Activated CD8-positive, alpha-beta T cell treated with anti-CD3 and anti-CD28 coated beads for 36 hours (primary cell): ENCODE measurements around the gene EIF4G1. TPM values are rescaled to one million over a fixed set of nuclear protein-coding genes. Genes with fewer than 3 reads are reported as not detected.

Source experiments
- ATAC-seq: fragments of 200-7000 bp; cut with Tn5 transposase; one replicate; pipeline ENCODE4 v1.10.0; 2021; ENCODE audit warnings: mild to moderate bottlenecking, moderate library complexity
- CTCF ChIA-PET: fragments of 350-600 bp; sonication (Branson Sonifier 250); formaldehyde crosslinking; loops from one replicate; lab custom pipeline; 2021; ENCODE audit warnings: antibody characterized with exemption; lab: Charles Lee
- POLR2A ChIA-PET: fragments of 350-600 bp; sonication (Branson Sonifier 250); formaldehyde crosslinking; loops from one replicate; lab custom pipeline; 2021; ENCODE audit warnings: antibody characterized with exemption; lab: Charles Lee
- DNase-seq: peaks from one replicate; pipeline ENCODE4 v3.0.0-alpha.2; 2020
- H3K27ac Mint-ChIP-seq: one replicate; pipeline ENCODE4 v1.8.0; 2021; ENCODE audit warnings: mild to moderate bottlenecking, mixed read lengths
- H3K27me3 Mint-ChIP-seq: one replicate; pipeline ENCODE4 v1.8.0; 2021; ENCODE audit warnings: mixed read lengths
- H3K36me3 Mint-ChIP-seq: one replicate; pipeline ENCODE4 v1.8.0; 2021; ENCODE audit warnings: low read depth, mixed read lengths
- H3K4me1 Mint-ChIP-seq: one replicate; pipeline ENCODE4 v1.8.0; 2021; ENCODE audit warnings: low read depth, mixed read lengths
- H3K4me3 Mint-ChIP-seq: one replicate; pipeline ENCODE4 v1.8.0; 2021; ENCODE audit warnings: mild to moderate bottlenecking, moderate library complexity, mixed read lengths
- H3K9me3 Mint-ChIP-seq: one replicate; pipeline ENCODE4 v1.8.0; 2021; ENCODE audit warnings: mixed read lengths
- intact Hi-C: fragments of 100-400 bp; cut with micrococcal nuclease; formaldehyde crosslinking; loops from one replicate; pipeline ENCODE4 v1.10.0; 2022
- total RNA-seq, 2 experiments: library from RNA; stranded (reverse); gene quantifications; one replicate each; pipeline ENCODE4 v1.2.3, GENCODE V29; 2021
- TF ChIP-seq, protein P1 (sequence below): fragments of 200-600 bp; IDR thresholded peaks from one replicate; pipeline ENCODE4 v1.8.0; 2022; ENCODE audit warnings: antibody characterized with exemption, mild to moderate bottlenecking

EIF4G1 gene
- total RNA-seq, 2 experiments from 2014 or later, result 429 to 437 TPM

DNA sequence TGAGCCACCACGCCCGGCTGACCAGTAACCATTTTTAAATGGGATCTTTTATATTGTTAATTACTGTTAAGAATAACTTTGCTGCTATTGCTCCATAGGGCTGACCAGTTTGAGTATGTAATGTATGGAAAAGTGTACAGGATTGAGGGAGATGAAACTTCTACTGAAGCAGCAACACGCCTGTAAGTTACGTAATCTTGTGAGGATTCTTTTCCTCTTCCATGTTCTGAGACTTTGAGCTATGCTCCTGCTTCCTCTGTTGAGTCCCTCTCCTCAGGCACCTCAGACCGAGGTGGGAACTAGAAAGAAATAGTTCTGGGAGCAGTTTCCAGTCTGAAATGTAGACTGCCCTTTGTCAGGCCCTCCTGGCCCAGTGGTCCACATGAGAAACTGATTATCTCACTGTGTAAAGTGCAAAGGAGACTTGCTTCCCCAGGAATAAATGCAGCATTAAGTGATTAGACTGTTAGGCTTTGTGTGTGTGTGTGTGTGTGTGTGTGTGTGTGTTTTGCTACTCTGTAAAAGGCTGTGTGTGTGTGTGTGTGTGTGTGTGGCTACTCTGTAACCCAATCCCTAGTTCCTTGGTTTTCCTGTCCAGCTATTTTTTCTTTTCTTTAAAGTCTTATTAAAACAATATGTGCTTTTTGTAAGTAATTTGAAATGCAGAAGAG is 52.3 kb downstream of the EIF4G1 start:
- Mint-ChIP-seq H3K9me3 (no peaks in the 10 kb centered on the region), H3K4me3 (no peak overlapping the region), H3K36me3 (peaks cover 54% of the 10 kb centered on the region), H3K4me1 (peaks cover 26% of the 10 kb centered on the region), H3K27me3 (no peaks in the 10 kb centered on the region), H3K27ac (peak overlapping the region; percentile 20)
- TF ChIP-seq, protein P1, sequence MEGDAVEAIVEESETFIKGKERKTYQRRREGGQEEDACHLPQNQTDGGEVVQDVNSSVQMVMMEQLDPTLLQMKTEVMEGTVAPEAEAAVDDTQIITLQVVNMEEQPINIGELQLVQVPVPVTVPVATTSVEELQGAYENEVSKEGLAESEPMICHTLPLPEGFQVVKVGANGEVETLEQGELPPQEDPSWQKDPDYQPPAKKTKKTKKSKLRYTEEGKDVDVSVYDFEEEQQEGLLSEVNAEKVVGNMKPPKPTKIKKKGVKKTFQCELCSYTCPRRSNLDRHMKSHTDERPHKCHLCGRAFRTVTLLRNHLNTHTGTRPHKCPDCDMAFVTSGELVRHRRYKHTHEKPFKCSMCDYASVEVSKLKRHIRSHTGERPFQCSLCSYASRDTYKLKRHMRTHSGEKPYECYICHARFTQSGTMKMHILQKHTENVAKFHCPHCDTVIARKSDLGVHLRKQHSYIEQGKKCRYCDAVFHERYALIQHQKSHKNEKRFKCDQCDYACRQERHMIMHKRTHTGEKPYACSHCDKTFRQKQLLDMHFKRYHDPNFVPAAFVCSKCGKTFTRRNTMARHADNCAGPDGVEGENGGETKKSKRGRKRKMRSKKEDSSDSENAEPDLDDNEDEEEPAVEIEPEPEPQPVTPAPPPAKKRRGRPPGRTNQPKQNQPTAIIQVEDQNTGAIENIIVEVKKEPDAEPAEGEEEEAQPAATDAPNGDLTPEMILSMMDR, result no peak
- ChIA-PET POLR2A (no interaction called here), CTCF (interaction anchor here (1.0 to 10.3 kb wide), 2 partner anchors 13 to 147 kb away, joined by 3 to 103 read pairs; no protein-coding TSS in a partner anchor)
- intact Hi-C loops, result no loop called here
- ATAC-seq (no peak), DNase-seq (no peak)

DNA sequence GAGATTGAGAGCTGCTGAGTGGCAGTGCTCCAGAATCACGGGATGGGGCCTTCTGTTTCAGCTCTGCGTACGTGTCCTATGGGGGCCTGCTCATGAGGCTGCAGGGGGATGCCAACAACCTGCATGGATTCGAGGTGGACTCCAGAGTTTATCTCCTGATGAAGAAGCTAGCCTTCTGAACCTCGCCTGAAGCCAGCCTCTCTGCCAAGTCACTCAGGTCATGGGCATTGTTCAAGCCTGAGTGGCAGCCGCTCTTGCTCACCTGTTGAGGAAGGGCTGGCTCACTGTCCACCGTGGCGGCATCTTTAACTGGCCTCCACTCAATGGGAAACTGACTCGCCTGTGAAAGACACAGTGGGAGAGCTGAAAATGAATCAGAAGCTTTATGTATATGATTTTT is 53.7 kb downstream of the EIF4G1 start:
- POLR2A ChIA-PET, result interaction anchor here (1.0 to 1.8 kb wide), 3 partner anchors 12 to 173 kb away, joined by 3 to 4 read pairs (median 4); partner anchors contain the start of gene CHRD
- H3K27ac Mint-ChIP-seq, result peak overlapping the region; percentile 4

GRCh38 chr3:184368586-184369183 is 54.3 kb downstream of the EIF4G1 start:
- DNase-seq, result no peak
- CTCF ChIA-PET, result interaction anchor here (1.4 to 10.3 kb wide), 3 partner anchors 14 to 145 kb away, joined by 3 to 103 read pairs (median 6); no protein-coding TSS in a partner anchor
- intact Hi-C loops, result no loop called here
- POLR2A ChIA-PET, result interaction anchor here (1.0 to 1.8 kb wide), 2 partner anchors 12 to 173 kb away, joined by 3 to 4 read pairs; partner anchors contain the start of gene CHRD
- ATAC-seq, result no peak
- TF ChIP-seq, protein P1, result no peak
- H3K4me1 Mint-ChIP-seq, result peaks cover 26% of the 10 kb centered on the region
- H3K27ac Mint-ChIP-seq, result peak overlapping the region; percentile 1
- H3K4me3 Mint-ChIP-seq, result no peak overlapping the region
- peaks cover 49% of the 10 kb centered on the region for H3K36me3 Mint-ChIP-seq
- H3K9me3 Mint-ChIP-seq, result no peaks in the 10 kb centered on the region
- H3K27me3 Mint-ChIP-seq, result no peaks in the 10 kb centered on the region

More for the DNA sequence above, 53.7 kb downstream of the EIF4G1 start:
- no peaks in the 10 kb centered on the region for H3K9me3 Mint-ChIP-seq
- no peaks in the 10 kb centered on the region for H3K27me3 Mint-ChIP-seq
- intact Hi-C loops, result no loop called here
- TF ChIP-seq, protein P1, result no peak
- DNase-seq (no peak), ATAC-seq (no peak)
- H3K4me1 Mint-ChIP-seq, result peaks cover 26% of the 10 kb centered on the region
- H3K36me3 Mint-ChIP-seq, result peaks cover 54% of the 10 kb centered on the region
- CTCF ChIA-PET, result interaction anchor here (1.4 to 10.3 kb wide), 3 partner anchors 13 to 145 kb away, joined by 3 to 103 read pairs (median 6); no protein-coding TSS in a partner anchor
- H3K4me3 Mint-ChIP-seq, result no peak overlapping the region

GRCh38 chr3:184371570-184372018 is 57.2 kb downstream of the EIF4G1 start:
- Mint-ChIP-seq H3K27ac (no peak overlapping the region), H3K27me3 (no peaks in the 10 kb centered on the region), H3K4me3 (no peak overlapping the region), H3K36me3 (peaks cover 29% of the 10 kb centered on the region), H3K4me1 (peaks cover 10% of the 10 kb centered on the region), H3K9me3 (no peaks in the 10 kb centered on the region)
- ChIA-PET CTCF (interaction anchor here (0.7 to 10.3 kb wide), 43 partner anchors 10 to 476 kb away, joined by 3 to 104 read pairs (median 4); partner anchors contain the start of genes CLCN2, EPHB3 and POLR2H), POLR2A (interaction anchor here (0.6 to 0.8 kb wide), 2 partner anchors 8 to 115 kb away, joined by 3 read pairs; no protein-coding TSS in a partner anchor)
- intact Hi-C loops, result no loop called here
- DNase-seq (peak; percentile 77), ATAC-seq (peak; percentile 99)
- TF ChIP-seq, protein P1, result peak; percentile 81
